ENCODE data around the gene DPCD. TPM values are rescaled to one million over a fixed set of nuclear protein-coding genes. Genes with fewer than 3 reads are reported as not detected.

The DPCD gene
- total RNA-seq, 1 donor, result 36.2 TPM

GRCh38 chr10:101647255-101647654 is 59.1 kb downstream of the DPCD start:
- TF ChIP-seq CTCF (IDR thresholded peaks at IDR 0.05; ENCODE audit: extremely low read depth, low read depth, low read length), result no peak
- no peak overlapping the region for H3K27ac ChIP-seq (ENCODE audit: low read depth, low read length)

DNA sequence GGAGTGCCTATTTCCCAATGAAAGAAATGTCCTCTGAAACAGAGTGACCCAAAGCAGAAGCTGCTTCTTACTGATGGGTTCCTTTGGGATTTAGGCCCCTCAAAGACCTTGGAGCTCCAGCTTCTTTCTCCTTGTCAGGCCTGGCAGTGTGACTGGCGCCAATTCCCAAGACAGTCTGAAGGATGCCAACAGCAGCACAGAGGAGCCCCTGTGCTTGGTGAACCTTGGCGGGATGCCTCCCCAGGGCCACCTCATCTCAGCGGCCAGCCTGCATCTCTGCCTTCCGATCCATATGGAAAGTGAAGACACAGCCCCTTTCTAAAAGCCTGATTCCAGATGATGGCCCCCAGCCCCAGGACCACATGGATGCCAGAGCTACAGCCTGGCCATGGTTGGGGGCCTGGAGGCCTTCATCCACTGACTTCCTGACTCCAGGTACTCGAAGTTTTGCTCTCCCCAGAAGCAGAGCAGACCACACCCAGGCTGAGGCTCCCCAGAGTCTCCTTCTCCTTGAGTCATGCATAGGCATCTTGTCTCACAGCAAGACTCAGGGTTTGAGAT is 61.5 kb downstream of the DPCD start:
- peaks cover 7% of the 10 kb centered on the region for H3K36me3 ChIP-seq (ENCODE audit: insufficient read depth, low read length)
- H3K9me3 ChIP-seq (ENCODE audit: low read depth, low read length), result no peaks in the 10 kb centered on the region
- H3K27me3 ChIP-seq (ENCODE audit: insufficient read depth, low read length), result no peaks in the 10 kb centered on the region
- H4K20me1 ChIP-seq (ENCODE audit: insufficient read depth, low read length), result peaks cover 12% of the 10 kb centered on the region
- H3K4me1 ChIP-seq (ENCODE audit: insufficient read depth, low read length), result no peaks in the 10 kb centered on the region
- H3K4me3 ChIP-seq (ENCODE audit: insufficient read depth, low read length), result no peak overlapping the region
- no peaks in the 10 kb centered on the region for H3K79me2 ChIP-seq (ENCODE audit: insufficient read depth, low read length)
- H2AFZ ChIP-seq (ENCODE audit: low read length), result no peak overlapping the region
- no peak overlapping the region for H3K27ac ChIP-seq (ENCODE audit: low read depth, low read length)
- H3K4me2 ChIP-seq (ENCODE audit: insufficient read depth, low read length), result no peak overlapping the region
- DNase-seq (ENCODE audit: insufficient read length, low spot score, missing footprints), result no peak
- TF ChIP-seq CTCF (IDR thresholded peaks at IDR 0.05; ENCODE audit: extremely low read depth, low read depth, low read length), result no peak

More at GRCh38 chr10:101647255-101647654, 59.1 kb downstream of the DPCD start:
- no peak overlapping the region for H2AFZ ChIP-seq (ENCODE audit: low read length)
- H3K9me3 ChIP-seq (ENCODE audit: low read depth, low read length), result no peaks in the 10 kb centered on the region
- no peak overlapping the region for H3K4me2 ChIP-seq (ENCODE audit: insufficient read depth, low read length)
- H4K20me1 ChIP-seq (ENCODE audit: insufficient read depth, low read length), result peaks cover 19% of the 10 kb centered on the region
- peaks cover 8% of the 10 kb centered on the region for H3K36me3 ChIP-seq (ENCODE audit: insufficient read depth, low read length)
- peaks cover 2% of the 10 kb centered on the region for H3K79me2 ChIP-seq (ENCODE audit: insufficient read depth, low read length)
- no peaks in the 10 kb centered on the region for H3K27me3 ChIP-seq (ENCODE audit: insufficient read depth, low read length)
- H3K4me1 ChIP-seq (ENCODE audit: insufficient read depth, low read length), result no peaks in the 10 kb centered on the region
- no peak for DNase-seq (ENCODE audit: insufficient read length, low spot score, missing footprints)
- no peak overlapping the region for H3K4me3 ChIP-seq (ENCODE audit: insufficient read depth, low read length)

- H3K4me1 ChIP-seq (ENCODE audit: insufficient read depth, low read length), result no peaks in the 10 kb centered on the region
- H3K36me3 ChIP-seq (ENCODE audit: insufficient read depth, low read length), result peaks cover 10% of the 10 kb centered on the region
- TF ChIP-seq CTCF (IDR thresholded peaks at IDR 0.05; ENCODE audit: extremely low read depth, low read depth, low read length), result no peak
- H3K27me3 ChIP-seq (ENCODE audit: insufficient read depth, low read length), result no peaks in the 10 kb centered on the region
- H2AFZ ChIP-seq (ENCODE audit: low read length), result no peak overlapping the region
- no peaks in the 10 kb centered on the region for H3K9me3 ChIP-seq (ENCODE audit: low read depth, low read length)
- H3K79me2 ChIP-seq (ENCODE audit: insufficient read depth, low read length), result no peaks in the 10 kb centered on the region
- H4K20me1 ChIP-seq (ENCODE audit: insufficient read depth, low read length), result peaks cover 14% of the 10 kb centered on the region
- H3K27ac ChIP-seq (ENCODE audit: low read depth, low read length), result no peak overlapping the region
- H3K4me3 ChIP-seq (ENCODE audit: insufficient read depth, low read length), result no peak overlapping the region
- DNase-seq (ENCODE audit: insufficient read length, low spot score, missing footprints), result no peak
- H3K4me2 ChIP-seq (ENCODE audit: insufficient read depth, low read length), result no peak overlapping the region
Observed at GRCh38 chr10:101650863-101651262, 62.7 kb downstream of the DPCD start.

GRCh38 chr10:101651336-101651735 is 63.2 kb downstream of the DPCD start:
- peaks cover 15% of the 10 kb centered on the region for H3K36me3 ChIP-seq (ENCODE audit: insufficient read depth, low read length)
- H2AFZ ChIP-seq (ENCODE audit: low read length), result no peak overlapping the region
- H4K20me1 ChIP-seq (ENCODE audit: insufficient read depth, low read length), result peaks cover 12% of the 10 kb centered on the region
- no peak overlapping the region for H3K27ac ChIP-seq (ENCODE audit: low read depth, low read length)
- no peak for DNase-seq (ENCODE audit: insufficient read length, low spot score, missing footprints)
- H3K4me3 ChIP-seq (ENCODE audit: insufficient read depth, low read length), result no peak overlapping the region
- H3K79me2 ChIP-seq (ENCODE audit: insufficient read depth, low read length), result no peaks in the 10 kb centered on the region
- no peaks in the 10 kb centered on the region for H3K4me1 ChIP-seq (ENCODE audit: insufficient read depth, low read length)
- no peak overlapping the region for H3K4me2 ChIP-seq (ENCODE audit: insufficient read depth, low read length)
- no peaks in the 10 kb centered on the region for H3K27me3 ChIP-seq (ENCODE audit: insufficient read depth, low read length)
- no peak for TF ChIP-seq CTCF (IDR thresholded peaks at IDR 0.05; ENCODE audit: extremely low read depth, low read depth, low read length)
- H3K9me3 ChIP-seq (ENCODE audit: low read depth, low read length), result no peaks in the 10 kb centered on the region

Measured in osteoblast (primary cell).